Ishikawa (cell line): ENCODE data around the gene STXBP1.

Experiments
- CEBPB ChIP-seq: IDR thresholded peaks from 2 replicates; pipeline ENCODE4 v1.6.1; 2012
- CREB1 ChIP-seq: IDR thresholded peaks from 2 replicates; pipeline ENCODE4 v1.6.1; 2012; ENCODE audit warnings: low read depth
- EGR1 ChIP-seq: IDR thresholded peaks from 2 replicates; pipeline ENCODE4 v1.6.1; 2012
- EP300 ChIP-seq: IDR thresholded peaks from 2 replicates; pipeline ENCODE4 v1.6.1; 2012; ENCODE audit warnings: borderline replicate concordance
- FOXM1 ChIP-seq: IDR thresholded peaks from 2 replicates; pipeline ENCODE4 v1.6.1; 2012; ENCODE audit warnings: low read depth, borderline replicate concordance
- NFIC ChIP-seq: IDR thresholded peaks from 2 replicates; pipeline ENCODE4 v1.6.1; 2012
- RAD21 ChIP-seq: IDR thresholded peaks from 2 replicates; pipeline ENCODE4 v1.6.1; 2012; ENCODE audit warnings: low read depth
- TAF1 ChIP-seq: IDR thresholded peaks from 2 replicates; pipeline ENCODE4 v1.6.1; 2012; ENCODE audit warnings: low read depth, mild to moderate bottlenecking
- TCF12 ChIP-seq: IDR thresholded peaks from 2 replicates; pipeline ENCODE4 v1.6.1; 2012; ENCODE audit warnings: low read depth
- TEAD4 ChIP-seq: IDR thresholded peaks from 2 replicates; pipeline ENCODE4 v1.6.1; 2012
- USF1 ChIP-seq: IDR thresholded peaks from 2 replicates; pipeline ENCODE4 v1.6.1; 2012
- YY1 ChIP-seq: IDR thresholded peaks from 2 replicates; pipeline ENCODE4 v1.6.1; 2012; ENCODE audit warnings: low read depth
- ZBTB7A ChIP-seq: IDR thresholded peaks from 2 replicates; pipeline ENCODE4 v1.6.1; 2012; ENCODE audit warnings: low read depth
- TF ChIP-seq, protein P1 (sequence below): IDR thresholded peaks from 2 replicates; pipeline ENCODE4 v1.6.1; 2012; ENCODE audit warnings: low read depth, mild to moderate bottlenecking
- TF ChIP-seq, protein P2 (sequence below): IDR thresholded peaks from 2 replicates; pipeline ENCODE4 v1.6.1; 2012

STXBP1 gene

GRCh38 chr9:127662617-127663016 lies 50.5 kb downstream of the STXBP1 start:
- TF ChIP-seq YY1 (no peak), EP300 (no peak), CREB1 (no peak), TAF1 (no peak), ZBTB7A (no peak), RAD21 (no peak), CEBPB (no peak), FOXM1 (no peak), EGR1 (no peak), NFIC (no peak), TCF12 (no peak)
- TF ChIP-seq, protein P1, sequence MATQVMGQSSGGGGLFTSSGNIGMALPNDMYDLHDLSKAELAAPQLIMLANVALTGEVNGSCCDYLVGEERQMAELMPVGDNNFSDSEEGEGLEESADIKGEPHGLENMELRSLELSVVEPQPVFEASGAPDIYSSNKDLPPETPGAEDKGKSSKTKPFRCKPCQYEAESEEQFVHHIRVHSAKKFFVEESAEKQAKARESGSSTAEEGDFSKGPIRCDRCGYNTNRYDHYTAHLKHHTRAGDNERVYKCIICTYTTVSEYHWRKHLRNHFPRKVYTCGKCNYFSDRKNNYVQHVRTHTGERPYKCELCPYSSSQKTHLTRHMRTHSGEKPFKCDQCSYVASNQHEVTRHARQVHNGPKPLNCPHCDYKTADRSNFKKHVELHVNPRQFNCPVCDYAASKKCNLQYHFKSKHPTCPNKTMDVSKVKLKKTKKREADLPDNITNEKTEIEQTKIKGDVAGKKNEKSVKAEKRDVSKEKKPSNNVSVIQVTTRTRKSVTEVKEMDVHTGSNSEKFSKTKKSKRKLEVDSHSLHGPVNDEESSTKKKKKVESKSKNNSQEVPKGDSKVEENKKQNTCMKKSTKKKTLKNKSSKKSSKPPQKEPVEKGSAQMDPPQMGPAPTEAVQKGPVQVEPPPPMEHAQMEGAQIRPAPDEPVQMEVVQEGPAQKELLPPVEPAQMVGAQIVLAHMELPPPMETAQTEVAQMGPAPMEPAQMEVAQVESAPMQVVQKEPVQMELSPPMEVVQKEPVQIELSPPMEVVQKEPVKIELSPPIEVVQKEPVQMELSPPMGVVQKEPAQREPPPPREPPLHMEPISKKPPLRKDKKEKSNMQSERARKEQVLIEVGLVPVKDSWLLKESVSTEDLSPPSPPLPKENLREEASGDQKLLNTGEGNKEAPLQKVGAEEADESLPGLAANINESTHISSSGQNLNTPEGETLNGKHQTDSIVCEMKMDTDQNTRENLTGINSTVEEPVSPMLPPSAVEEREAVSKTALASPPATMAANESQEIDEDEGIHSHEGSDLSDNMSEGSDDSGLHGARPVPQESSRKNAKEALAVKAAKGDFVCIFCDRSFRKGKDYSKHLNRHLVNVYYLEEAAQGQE = no peak
- TF ChIP-seq, protein P2, sequence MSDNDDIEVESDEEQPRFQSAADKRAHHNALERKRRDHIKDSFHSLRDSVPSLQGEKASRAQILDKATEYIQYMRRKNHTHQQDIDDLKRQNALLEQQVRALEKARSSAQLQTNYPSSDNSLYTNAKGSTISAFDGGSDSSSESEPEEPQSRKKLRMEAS = no peak

DNA sequence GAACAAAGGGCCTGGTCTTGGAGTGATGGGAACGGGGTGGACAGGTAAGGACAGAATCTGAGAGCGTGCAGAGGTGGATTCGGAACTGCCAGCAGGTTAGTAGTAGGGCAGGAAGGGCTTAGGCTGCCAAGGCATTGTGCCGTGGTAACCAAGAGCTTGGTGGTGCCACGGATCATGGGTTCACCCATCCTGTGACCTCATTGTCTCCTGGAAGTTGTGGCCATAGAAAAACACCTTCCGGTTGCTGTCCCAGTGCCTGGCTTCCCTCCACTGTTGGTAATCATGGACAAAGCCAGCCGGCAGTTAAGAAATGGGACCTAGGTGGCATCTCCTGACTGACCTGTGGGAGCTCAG lies 52.2 kb downstream of the STXBP1 start:
- TF ChIP-seq NFIC = no peak
- no peak for TF ChIP-seq RAD21
- TF ChIP-seq EP300 = no peak
- no peak for TF ChIP-seq TEAD4
- TF ChIP-seq TCF12 = no peak
- TF ChIP-seq CREB1 = no peak
- no peak for TF ChIP-seq FOXM1
- TF ChIP-seq USF1 = no peak
- no peak for TF ChIP-seq ZBTB7A
- no peak for TF ChIP-seq TAF1
- no peak for TF ChIP-seq CEBPB

GRCh38 chr9:127664678-127665507 lies 52.8 kb downstream of the STXBP1 start:
- TF ChIP-seq EP300 = no peak

DNA sequence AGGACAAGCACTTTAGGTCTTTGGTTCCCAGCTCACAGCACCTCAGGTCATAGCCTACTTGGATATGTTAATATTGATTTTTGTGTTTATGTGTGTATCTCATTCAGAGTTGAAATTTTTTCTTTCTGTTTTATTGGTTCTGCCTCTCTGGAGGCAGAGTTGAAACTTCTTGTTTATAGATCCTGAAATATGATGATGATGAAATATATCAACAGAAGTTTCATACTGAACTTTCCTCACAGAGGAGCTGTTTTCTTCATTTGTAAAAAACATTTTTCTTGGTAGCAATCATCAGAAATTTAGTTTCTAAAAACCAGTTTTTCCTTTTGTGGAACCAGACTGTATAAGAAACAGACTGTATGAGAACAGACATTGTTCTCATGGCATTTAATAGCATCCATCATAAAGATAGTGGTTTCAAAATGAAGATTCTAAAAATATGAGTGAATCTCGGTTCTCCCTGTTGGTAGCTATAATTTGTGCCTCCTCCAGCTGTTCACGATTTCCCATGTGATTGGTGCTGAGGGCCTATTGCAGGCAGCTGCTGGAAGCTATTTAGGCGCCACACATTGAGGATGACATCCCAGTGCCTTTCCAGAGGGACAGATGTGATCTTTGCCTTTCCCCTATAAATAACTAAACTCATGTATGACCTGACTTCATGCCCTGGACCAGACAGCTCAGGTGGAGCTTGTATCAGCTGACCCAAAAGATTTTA lies 55.2 kb downstream of the STXBP1 start:
- TF ChIP-seq NFIC (no peak), TEAD4 (no peak), CREB1 (no peak), YY1 (no peak), FOXM1 (no peak), EGR1 (no peak), TCF12 (no peak), ZBTB7A (no peak), CEBPB (no peak), USF1 (no peak), TAF1 (no peak), RAD21 (no peak), EP300 (no peak)
- TF ChIP-seq, protein P1 = no peak
- TF ChIP-seq, protein P2 = no peak

- TF ChIP-seq EP300 (no peak), CREB1 (no peak), NFIC (no peak), TCF12 (no peak), EGR1 (no peak), CEBPB (no peak), RAD21 (no peak), YY1 (no peak)
- TF ChIP-seq, protein P1 = no peak
Measured at GRCh38 chr9:127667906-127668305, 55.8 kb downstream of the STXBP1 start.
